Measurements from ENCODE around the gene LRPAP1.

Gene LRPAP1

GRCh38 chr4:3500111-3500510 lies 32.1 kb downstream of the LRPAP1 start:
- no peak for DNase-seq (ENCODE audit: low read depth)

GRCh38 chr4:3499710-3500109 lies 32.5 kb downstream of the LRPAP1 start:
- no peak for DNase-seq (ENCODE audit: low read depth)

GRCh38 chr4:3498901-3499510 lies 33.2 kb downstream of the LRPAP1 start:
- DNase-seq (ENCODE audit: low read depth) = no peak

GRCh38 chr4:3498407-3498806 lies 33.8 kb downstream of the LRPAP1 start:
- no peak for DNase-seq (ENCODE audit: low read depth)

- DNase-seq (ENCODE audit: low read depth) = no peak
These were observed 34.5 kb downstream of the LRPAP1 start for GRCh38 chr4:3497523-3498389.

GRCh38 chr4:3497095-3497494 lies 35.1 kb downstream of the LRPAP1 start:
- no peak for DNase-seq (ENCODE audit: low read depth)

- no peak for DNase-seq (ENCODE audit: low read depth)
These were observed 36.2 kb downstream of the LRPAP1 start for GRCh38 chr4:3496021-3496420.

GRCh38 chr4:3495204-3495975 lies 36.8 kb downstream of the LRPAP1 start:
- DNase-seq (ENCODE audit: low read depth) = no peak

GRCh38 chr4:3494462-3494871 lies 37.8 kb downstream of the LRPAP1 start:
- DNase-seq (ENCODE audit: low read depth) = no peak

- no peak for DNase-seq (ENCODE audit: low read depth)
These were observed 38.3 kb downstream of the LRPAP1 start for GRCh38 chr4:3493720-3494461.

GRCh38 chr4:3492741-3493719 lies 39.2 kb downstream of the LRPAP1 start:
- DNase-seq (ENCODE audit: low read depth) = no peak

GRCh38 chr4:3491681-3492405 lies 40.4 kb downstream of the LRPAP1 start:
- peak; percentile 18 for DNase-seq (ENCODE audit: low read depth)

- no peak for DNase-seq (ENCODE audit: low read depth)
These were observed 42.7 kb downstream of the LRPAP1 start for GRCh38 chr4:3489451-3489962.

- DNase-seq (ENCODE audit: low read depth) = no peak
These were observed 43.4 kb downstream of the LRPAP1 start for GRCh38 chr4:3488820-3489219.

- DNase-seq (ENCODE audit: low read depth) = no peak
These were observed 44.4 kb downstream of the LRPAP1 start for GRCh38 chr4:3487861-3488260.

- no peak for DNase-seq (ENCODE audit: low read depth)
These were observed 45.4 kb downstream of the LRPAP1 start for GRCh38 chr4:3486541-3487540.

GRCh38 chr4:3485886-3486540 lies 46.2 kb downstream of the LRPAP1 start:
- DNase-seq (ENCODE audit: low read depth) = no peak
